ENCODE results near the gene CCR1. TPM values are rescaled to one million over a fixed set of nuclear protein-coding genes. Genes with fewer than 3 reads are reported as not detected.
A peak's percentile ranks its signal among the peaks of the same experiment; 100 is the strongest.
"Not testable (repeated sequence)": the region's sequence is repeated elsewhere in the genome, so short reads cannot be mapped to it uniquely, and the experiment has no call there.

CCR1 gene
- polyA plus RNA-seq, 3 donors from 2014 or later: 10.5 to 24.1 (median 11.5) TPM

DNA sequence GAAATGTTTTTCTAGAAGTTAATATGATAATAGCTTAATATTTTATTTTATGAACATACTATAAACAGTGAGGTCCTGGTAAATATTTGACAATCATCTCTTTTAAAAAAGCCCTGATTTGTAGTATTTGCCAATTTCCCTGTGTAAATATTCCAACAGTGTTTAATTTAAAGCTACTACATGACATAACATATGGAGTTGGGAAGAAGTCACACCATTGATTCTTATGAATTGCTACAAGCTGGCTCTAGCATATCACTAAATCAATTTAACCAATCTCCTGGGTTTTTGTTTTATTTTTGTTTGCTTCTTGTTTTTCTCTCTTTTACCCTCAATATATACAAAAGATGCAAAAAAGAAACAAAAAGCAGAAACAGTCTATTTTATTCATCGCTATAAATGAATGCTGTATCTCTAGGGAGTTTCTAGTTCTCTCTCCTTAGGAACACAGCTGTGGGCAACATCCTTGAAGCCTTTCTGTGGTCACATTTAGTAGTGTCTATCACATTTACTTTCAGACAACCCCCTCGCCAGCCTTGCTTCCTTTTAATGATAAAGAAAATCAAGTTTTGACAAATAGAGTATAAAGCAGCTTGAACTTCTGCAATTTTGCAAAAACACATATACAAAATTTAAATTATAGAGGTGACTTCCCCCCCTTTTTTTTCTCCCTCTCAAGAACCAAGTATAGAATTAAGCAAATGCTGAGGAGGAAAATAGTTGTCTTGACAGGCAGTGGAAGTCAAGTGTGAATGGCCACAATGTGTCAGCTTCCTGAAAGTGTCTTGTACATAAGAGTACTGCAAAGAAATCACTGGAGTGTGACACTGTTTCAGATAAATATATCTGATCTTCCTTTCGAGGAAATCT is 21.4 kb downstream of the CCR1 start:
- DNase-seq: peak; percentile 24 to 38 (median 30)
- Mint-ChIP-seq H3K27ac (peak overlapping the region in 4 of 6 donors; percentile 8 to 36 (median 34)), H3K9me3 (no peaks in the 10 kb centered on the region), H3K4me3 (peak overlapping the region; percentile 10 to 76 (median 34)), H3K36me3 (no peaks in the 10 kb centered on the region), H3K27me3 (ENCODE audit: low read depth in 3 of 3) (peaks cover 3 to 10% (median 3%) of the 10 kb centered on the region in 3 donors), H3K4me1 (peaks cover 26 to 27% of the 10 kb centered on the region in 2 donors)

- H3K36me3 Mint-ChIP-seq: no peaks in the 10 kb centered on the region
- peaks cover 26 to 27% of the 10 kb centered on the region in 2 donors for H3K4me1 Mint-ChIP-seq
- no peaks in the 10 kb centered on the region for H3K9me3 Mint-ChIP-seq
- H3K4me3 Mint-ChIP-seq: no peak overlapping the region
- DNase-seq: no peak
- peak overlapping the region in 1 of 6 donors; percentile 24 for H3K27ac Mint-ChIP-seq
- H3K27me3 Mint-ChIP-seq (ENCODE audit: low read depth in 3 of 3): peaks cover 0 to 7% (median 6%) of the 10 kb centered on the region in 3 donors
Measured at GRCh38 chr3:46184469-46184868, 23.6 kb downstream of the CCR1 start.

DNA sequence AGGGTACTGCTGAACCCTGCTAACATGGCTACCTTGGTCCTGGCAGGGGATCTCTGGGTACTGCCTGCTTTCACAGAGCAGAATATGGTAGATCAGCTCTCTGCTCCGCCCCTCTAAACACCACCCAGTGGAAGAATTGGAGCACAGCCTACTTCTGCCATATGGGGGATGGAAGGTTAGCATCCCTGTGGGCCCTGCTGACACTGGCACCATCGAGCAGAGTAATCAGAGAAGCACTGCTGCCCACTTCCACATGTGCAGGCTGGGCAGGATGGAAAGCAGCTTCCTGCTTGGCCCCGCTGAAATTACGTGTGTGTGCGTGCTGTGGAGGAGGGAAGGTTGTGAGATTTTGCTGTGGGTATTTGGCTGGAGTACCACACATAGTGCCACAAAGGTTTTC is 24.8 kb downstream of the CCR1 start:
- Mint-ChIP-seq H3K27me3 (ENCODE audit: low read depth in 3 of 3) (peaks cover 0 to 7% (median 6%) of the 10 kb centered on the region in 3 donors), H3K4me3 (no peak overlapping the region), H3K27ac (no peak overlapping the region), H3K4me1 (peaks cover 25 to 26% of the 10 kb centered on the region in 2 donors), H3K36me3 (no peaks in the 10 kb centered on the region), H3K9me3 (no peaks in the 10 kb centered on the region)
- DNase-seq: no peak

DNA sequence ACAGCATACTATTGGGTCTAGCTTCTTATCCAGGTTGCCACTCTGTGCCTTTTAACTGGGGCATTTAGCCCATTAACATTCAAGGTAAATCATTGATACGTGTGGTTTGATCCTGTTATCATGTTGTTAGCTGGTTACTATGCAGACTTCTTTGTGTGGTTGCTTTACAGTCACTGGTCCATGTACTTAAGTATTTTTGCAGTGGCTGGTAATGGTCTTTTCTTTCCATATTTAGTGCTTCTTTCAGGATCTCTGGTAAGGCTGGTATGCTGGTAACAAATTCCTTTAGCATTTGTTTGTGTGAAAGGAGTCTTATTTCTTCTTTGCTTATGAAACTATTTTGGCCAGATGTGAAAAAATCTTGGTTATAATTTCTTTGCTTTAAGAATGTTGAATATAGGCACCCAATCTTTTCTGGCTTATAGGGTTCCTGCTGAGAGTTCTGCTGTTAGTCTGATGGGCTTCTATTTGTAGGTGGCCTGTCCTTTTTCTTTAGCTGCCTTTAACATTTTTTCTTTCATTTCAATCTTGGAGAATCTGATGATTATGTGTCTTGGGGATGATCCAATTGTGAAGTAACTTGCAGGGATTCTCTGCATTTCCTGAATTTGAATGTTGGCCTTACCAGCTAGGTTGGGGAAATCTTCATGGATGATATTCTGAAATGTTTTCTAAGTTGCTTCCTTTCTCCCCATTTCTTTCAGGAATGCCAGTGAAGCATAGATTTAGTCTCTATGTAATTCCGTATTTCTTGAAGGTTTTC is 39.3 kb downstream of the CCR1 start:
- no peak overlapping the region for H3K4me3 Mint-ChIP-seq
- DNase-seq: no peak
- peaks cover 0 to 8% (median 5%) of the 10 kb centered on the region in 6 donors for H3K9me3 Mint-ChIP-seq
- peaks cover 0 to 3% (median 0%) of the 10 kb centered on the region in 3 donors for H3K27me3 Mint-ChIP-seq (ENCODE audit: low read depth in 3 of 3)
- no peaks in the 10 kb centered on the region for H3K4me1 Mint-ChIP-seq
- H3K36me3 Mint-ChIP-seq: peaks cover 3 to 24% (median 10%) of the 10 kb centered on the region in 3 donors
- no peak overlapping the region for H3K27ac Mint-ChIP-seq

GRCh38 chr3:46163556-46164041 is 44.5 kb downstream of the CCR1 start:
- Mint-ChIP-seq H3K36me3 (peaks cover 3 to 14% (median 8%) of the 10 kb centered on the region in 3 donors), H3K9me3 (peaks cover 0 to 5% (median 3%) of the 10 kb centered on the region in 6 donors), H3K4me3 (no peak overlapping the region), H3K27me3 (ENCODE audit: low read depth in 3 of 3) (peaks cover 0 to 3% (median 0%) of the 10 kb centered on the region in 3 donors), H3K27ac (no peak overlapping the region), H3K4me1 (no peaks in the 10 kb centered on the region)
- DNase-seq: no peak

- Mint-ChIP-seq H3K9me3 (peaks cover 0 to 3% (median under 1%) of the 10 kb centered on the region in 6 donors), H3K36me3 (peaks cover 0 to 9% (median 4%) of the 10 kb centered on the region in 3 donors), H3K27me3 (ENCODE audit: low read depth in 3 of 3) (no peaks in the 10 kb centered on the region), H3K4me1 (no peaks in the 10 kb centered on the region), H3K4me3 (no peak overlapping the region), H3K27ac (no peak overlapping the region)
- DNase-seq: no peak
Measured at GRCh38 chr3:46162975-46163555, 45.0 kb downstream of the CCR1 start.

DNA sequence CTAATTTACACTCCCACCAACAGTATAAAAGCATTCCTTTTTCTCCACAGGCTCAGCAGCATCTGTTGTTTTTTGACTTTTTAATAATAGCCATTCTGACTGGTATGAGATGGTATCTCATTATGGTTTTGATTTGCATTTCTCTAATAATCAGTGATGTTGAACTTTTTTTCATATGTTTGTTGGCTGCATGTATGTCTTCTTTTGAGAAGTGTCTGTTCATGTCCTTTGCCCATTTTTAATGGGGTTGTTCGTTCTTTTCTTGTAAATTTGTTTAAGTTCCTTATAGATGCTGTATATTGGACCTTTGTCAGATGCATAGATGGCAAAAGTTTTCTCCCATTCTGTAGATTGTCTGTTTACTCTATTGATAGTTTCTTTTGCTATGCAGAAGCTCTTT is 50.4 kb downstream of the CCR1 start:
- H3K4me3 Mint-ChIP-seq; H3K27me3 Mint-ChIP-seq (ENCODE audit: low read depth in 3 of 3): not testable (repeated sequence)

GRCh38 chr3:46154311-46154710 is 53.8 kb downstream of the CCR1 start:
- Mint-ChIP-seq H3K27ac (no peak overlapping the region), H3K9me3 (peaks cover 0 to 1% (median 0%) of the 10 kb centered on the region in 6 donors), H3K4me3 (no peak overlapping the region), H3K4me1 (peaks cover 18 to 19% of the 10 kb centered on the region in 2 donors), H3K27me3 (ENCODE audit: low read depth in 3 of 3) (no peaks in the 10 kb centered on the region), H3K36me3 (no peaks in the 10 kb centered on the region)
- no peak for DNase-seq

More for the DNA sequence above, 50.4 kb downstream of the CCR1 start:
- not testable (repeated sequence) for H3K27ac Mint-ChIP-seq, H3K9me3 Mint-ChIP-seq, H3K36me3 Mint-ChIP-seq, DNase-seq
- H3K4me1 Mint-ChIP-seq: peaks cover 18 to 19% of the 10 kb centered on the region in 2 donors

Other genes with a start within 250 kb of the CCR1 start
- gene FYCO1, start 212.5 kb downstream of the CCR1 start, polyA plus RNA-seq: 1 to 10 TPM in 2 of 3 donors, under 1 TPM in 1; 0.22 to 6.1 (median 2.1) TPM
- gene XCR1, start 180.8 kb downstream of the CCR1 start, polyA plus RNA-seq: under 1 TPM in 2 of 3 donors, not detected in 1; 0.04 to 0.26 TPM
- under 1 TPM in 1 of 3 donors, not detected in 2; 0.39 TPM for gene CCR3, start 34.1 kb upstream of the CCR1 start, polyA plus RNA-seq
- 10 to 100 TPM in 1 of 3 donors, 1 to 10 TPM in 2; 3.5 to 10.8 (median 6.7) TPM for gene CCR2, start 145.8 kb upstream of the CCR1 start, polyA plus RNA-seq
- gene CCR5, start 162.6 kb upstream of the CCR1 start, polyA plus RNA-seq: 1 to 10 TPM in 2 of 3 donors, not detected in 1; 1.4 to 4.2 TPM
- gene CCRL2, start 198.9 kb upstream of the CCR1 start, polyA plus RNA-seq: 1 to 10 TPM; 1.3 to 2.0 (median 1.4) TPM

All from immature natural killer cell (primary cell).